ENCODE data around the gene NAA15. TPM values are rescaled to one million over a fixed set of nuclear protein-coding genes. Genes with fewer than 3 reads are reported as not detected.

The NAA15 gene
- total RNA-seq, 1 experiment from 2014 or later: 98.9 TPM

GRCh38 chr4:139391731-139392130, 90.4 kb downstream of the NAA15 start:
- Mint-ChIP-seq H3K4me1 (no peaks in the 10 kb centered on the region), H3K27ac (no peak overlapping the region), H3K36me3 (peaks cover 54% of the 10 kb centered on the region), H3K4me3 (no peak overlapping the region), H3K9me3 (no peaks in the 10 kb centered on the region), H3K27me3 (ENCODE audit: low read depth) (no peaks in the 10 kb centered on the region)
- CTCF ChIA-PET: no interaction called here
- POLR2A ChIA-PET: no interaction called here
- peak; percentile 80; the same call in 1 of the 2 replicates for TF ChIP-seq ZNF121 (CRISPR knock-in tag; IDR thresholded peaks at IDR 0.05)
- no peak for TF ChIP-seq CREM (CRISPR knock-in tag; IDR thresholded peaks at IDR 0.05)
- no peak for TF ChIP-seq IRF2 (CRISPR knock-in tag; IDR thresholded peaks at IDR 0.05; ENCODE audit: borderline replicate concordance, low read depth)
- TF ChIP-seq CBFB (CRISPR knock-in tag; IDR thresholded peaks at IDR 0.05; ENCODE audit: low read depth): no peak
- TF ChIP-seq ZBTB21 (CRISPR knock-in tag; IDR thresholded peaks at IDR 0.05; ENCODE audit: borderline replicate concordance): no peak
- no peak for TF ChIP-seq ATF6 (CRISPR knock-in tag; IDR thresholded peaks at IDR 0.05)
- TF ChIP-seq ZNF423 (CRISPR knock-in tag; IDR thresholded peaks at IDR 0.05): no peak
- TF ChIP-seq USF1 (CRISPR knock-in tag; IDR thresholded peaks at IDR 0.05): no peak
- ATAC-seq: no peak
- DNase-seq (ENCODE audit: low spot score): no peak

- H3K27me3 Mint-ChIP-seq (ENCODE audit: low read depth): no peaks in the 10 kb centered on the region; the same call in 1 of the 2 replicates
- DNase-seq (ENCODE audit: low spot score) (no peak), ATAC-seq (no peak)
- H3K4me3 Mint-ChIP-seq: no peak overlapping the region
- TF ChIP-seq SP1 (CRISPR knock-in tag; conservative IDR thresholded peaks at IDR 0.05): no peak
- ChIA-PET CTCF (no interaction called here), POLR2A (no interaction called here)
- H3K9me3 Mint-ChIP-seq: no peaks in the 10 kb centered on the region
- peaks cover 50% of the 10 kb centered on the region for H3K36me3 Mint-ChIP-seq
- no peak overlapping the region for H3K27ac Mint-ChIP-seq
- H3K4me1 Mint-ChIP-seq: no peaks in the 10 kb centered on the region
These were observed 91.5 kb downstream of the NAA15 start for GRCh38 chr4:139392797-139393196.

GRCh38 chr4:139401368-139401767, 100.1 kb downstream of the NAA15 start:
- Mint-ChIP-seq H3K9me3 (no peaks in the 10 kb centered on the region), H3K4me3 (no peak overlapping the region), H3K36me3 (peaks cover 2% of the 10 kb centered on the region; the same call in 1 of the 2 replicates), H3K4me1 (no peaks in the 10 kb centered on the region), H3K27me3 (ENCODE audit: low read depth) (no peaks in the 10 kb centered on the region; the same call in 1 of the 2 replicates), H3K27ac (no peak overlapping the region)
- ChIA-PET CTCF (no interaction called here), POLR2A (no interaction called here)
- TF ChIP-seq JAZF1 (CRISPR knock-in tag; IDR thresholded peaks at IDR 0.05) (no peak), AR (CRISPR knock-in tag; IDR thresholded peaks at IDR 0.05) (no peak), USF2 (CRISPR knock-in tag; IDR thresholded peaks at IDR 0.05) (no peak)
- ATAC-seq (no peak), DNase-seq (ENCODE audit: low spot score) (no peak)

- no peak for DNase-seq (ENCODE audit: low spot score)
- Mint-ChIP-seq H3K9me3 (no peaks in the 10 kb centered on the region), H3K4me3 (no peak overlapping the region), H3K27me3 (ENCODE audit: low read depth) (no peaks in the 10 kb centered on the region; the same call in 1 of the 2 replicates), H3K27ac (no peak overlapping the region), H3K4me1 (no peaks in the 10 kb centered on the region), H3K36me3 (peaks cover 2% of the 10 kb centered on the region; the same call in 1 of the 2 replicates)
- POLR2A ChIA-PET: no interaction called here
- CTCF ChIA-PET: no interaction called here
- TF ChIP-seq RORB (CRISPR knock-in tag; IDR thresholded peaks at IDR 0.05): no peak
- 0 out of 2 replicates have a peak, but pooled peaks have one; percentile 12 for TF ChIP-seq ZNF532 (CRISPR knock-in tag; IDR thresholded peaks at IDR 0.05; ENCODE audit: borderline replicate concordance)
- no peak for TF ChIP-seq TEAD4 (CRISPR knock-in tag; IDR thresholded peaks at IDR 0.05)
- TF ChIP-seq SOX15 (CRISPR knock-in tag; IDR thresholded peaks at IDR 0.05): no peak
- TF ChIP-seq NFYB (CRISPR knock-in tag; conservative IDR thresholded peaks at IDR 0.05; ENCODE audit: low read depth): no peak
- no peak for TF ChIP-seq FOXP1 (CRISPR knock-in tag; IDR thresholded peaks at IDR 0.05; ENCODE audit: borderline replicate concordance)
- TF ChIP-seq KAT7 (CRISPR knock-in tag; IDR thresholded peaks at IDR 0.05; ENCODE audit: borderline replicate concordance): no peak
- no peak for TF ChIP-seq HMGA2 (CRISPR knock-in tag; IDR thresholded peaks at IDR 0.05)
- no peak for ATAC-seq
These were observed 101.1 kb downstream of the NAA15 start for GRCh38 chr4:139402436-139402835.
